ENCODE data around the gene RGL1.

DNA sequence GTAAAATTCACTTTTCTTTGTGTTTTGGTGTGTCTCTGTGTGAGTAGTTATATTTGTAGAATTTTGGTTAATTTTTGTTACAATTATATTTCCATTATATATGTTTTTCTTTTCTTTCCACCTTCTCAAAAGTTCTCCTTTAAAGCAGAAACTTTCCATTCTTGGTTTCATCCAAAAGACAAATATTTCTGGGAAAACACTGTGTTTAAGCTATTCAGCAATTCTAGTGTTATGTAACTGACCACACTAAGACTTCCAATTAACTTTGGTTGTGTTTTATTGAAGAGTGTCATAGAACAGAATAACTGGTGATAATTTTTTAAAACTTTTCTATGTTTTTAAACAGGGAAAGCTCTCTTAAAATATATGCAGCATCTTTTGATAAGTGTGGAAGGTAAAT lies 13.6 kb upstream of the RGL1 start:
- TF ChIP-seq, protein P1, sequence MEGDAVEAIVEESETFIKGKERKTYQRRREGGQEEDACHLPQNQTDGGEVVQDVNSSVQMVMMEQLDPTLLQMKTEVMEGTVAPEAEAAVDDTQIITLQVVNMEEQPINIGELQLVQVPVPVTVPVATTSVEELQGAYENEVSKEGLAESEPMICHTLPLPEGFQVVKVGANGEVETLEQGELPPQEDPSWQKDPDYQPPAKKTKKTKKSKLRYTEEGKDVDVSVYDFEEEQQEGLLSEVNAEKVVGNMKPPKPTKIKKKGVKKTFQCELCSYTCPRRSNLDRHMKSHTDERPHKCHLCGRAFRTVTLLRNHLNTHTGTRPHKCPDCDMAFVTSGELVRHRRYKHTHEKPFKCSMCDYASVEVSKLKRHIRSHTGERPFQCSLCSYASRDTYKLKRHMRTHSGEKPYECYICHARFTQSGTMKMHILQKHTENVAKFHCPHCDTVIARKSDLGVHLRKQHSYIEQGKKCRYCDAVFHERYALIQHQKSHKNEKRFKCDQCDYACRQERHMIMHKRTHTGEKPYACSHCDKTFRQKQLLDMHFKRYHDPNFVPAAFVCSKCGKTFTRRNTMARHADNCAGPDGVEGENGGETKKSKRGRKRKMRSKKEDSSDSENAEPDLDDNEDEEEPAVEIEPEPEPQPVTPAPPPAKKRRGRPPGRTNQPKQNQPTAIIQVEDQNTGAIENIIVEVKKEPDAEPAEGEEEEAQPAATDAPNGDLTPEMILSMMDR (IDR thresholded peaks at IDR 0.05 in 4 of 5, conservative IDR thresholded peaks at IDR 0.05 in 1 of 5), result no peak
- TF ChIP-seq POLR2A (IDR thresholded peaks at IDR 0.05), result no peak
